ENCODE measurements around the gene MYO1H.
"Not testable (repeated sequence)": the region's sequence is repeated elsewhere in the genome, so short reads cannot be mapped to it uniquely, and the experiment has no call there.

The MYO1H gene

GRCh38 chr12:109347589-109347988 lies at the start of gene MYO1H:
TSS of gene MYO1H (plus strand) at chr12:109347900. CDS start at chr12:109347961, 61 bp downstream.
- DNase-seq = no peak

DNA sequence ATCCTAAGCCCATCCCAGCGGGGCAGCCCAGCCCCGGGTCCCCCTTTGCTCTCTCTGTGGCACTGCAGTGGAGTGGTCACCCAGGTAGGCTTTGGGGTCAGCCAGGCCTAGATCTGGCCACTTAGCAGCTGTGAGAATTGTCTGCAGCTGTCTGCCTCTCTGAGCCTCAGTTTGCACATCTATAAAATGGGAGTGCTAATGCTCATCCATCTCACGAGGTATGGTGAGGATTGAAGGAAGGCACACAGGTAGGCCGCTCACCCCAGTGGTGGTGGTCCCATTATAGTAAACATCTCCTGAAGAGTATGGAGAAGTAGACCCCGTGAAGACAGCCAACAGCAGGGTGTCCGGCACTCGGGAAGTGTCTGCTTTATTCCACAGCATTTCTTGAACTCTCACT lies 47.9 kb upstream of the MYO1H start:
- DNase-seq = no peak

DNA sequence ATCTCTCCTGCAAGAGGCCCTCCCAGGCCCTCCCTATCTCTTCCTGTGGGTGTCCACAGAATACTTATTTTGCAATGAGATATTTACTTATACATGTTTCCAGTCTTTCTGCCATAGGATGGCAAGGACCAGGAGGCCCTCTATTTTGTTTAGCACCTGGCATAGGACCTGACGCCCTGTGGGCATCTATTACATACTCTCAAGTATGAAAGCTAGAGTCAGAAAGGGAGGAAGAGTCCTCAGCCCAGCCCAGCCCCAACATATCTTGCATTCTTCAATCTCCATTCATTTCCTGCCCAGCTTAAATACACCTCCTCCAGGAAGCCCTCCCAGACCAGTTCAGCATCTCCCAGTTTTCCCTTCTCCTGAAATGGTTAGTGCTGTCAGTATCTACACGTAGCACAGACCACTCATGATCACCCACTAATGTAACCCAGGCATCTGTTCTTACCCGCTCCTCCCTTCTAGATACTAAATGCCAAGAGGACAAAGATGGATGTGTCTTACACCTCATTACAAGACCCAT lies 46.0 kb upstream of the MYO1H start:
- DNase-seq = no peak

DNA sequence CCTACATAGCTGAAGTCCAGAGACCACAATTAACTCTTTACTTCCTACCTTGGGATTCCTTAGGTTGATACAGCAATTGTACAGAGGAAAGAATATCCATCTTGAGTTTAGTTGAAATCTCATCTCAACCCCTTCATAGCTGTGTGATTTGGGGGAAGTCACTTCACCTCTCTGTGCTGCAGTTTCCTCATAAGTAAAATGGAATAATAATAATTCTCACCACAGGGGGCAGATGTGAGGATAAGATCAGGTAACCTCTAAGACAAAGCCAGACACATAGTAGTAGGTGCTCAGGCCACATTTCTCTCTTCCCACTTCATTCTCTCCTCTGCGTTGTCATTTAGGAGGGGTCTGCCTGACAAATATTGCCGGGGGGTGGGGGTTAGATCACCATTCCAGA lies 45.3 kb upstream of the MYO1H start:
- DNase-seq = no peak

DNA sequence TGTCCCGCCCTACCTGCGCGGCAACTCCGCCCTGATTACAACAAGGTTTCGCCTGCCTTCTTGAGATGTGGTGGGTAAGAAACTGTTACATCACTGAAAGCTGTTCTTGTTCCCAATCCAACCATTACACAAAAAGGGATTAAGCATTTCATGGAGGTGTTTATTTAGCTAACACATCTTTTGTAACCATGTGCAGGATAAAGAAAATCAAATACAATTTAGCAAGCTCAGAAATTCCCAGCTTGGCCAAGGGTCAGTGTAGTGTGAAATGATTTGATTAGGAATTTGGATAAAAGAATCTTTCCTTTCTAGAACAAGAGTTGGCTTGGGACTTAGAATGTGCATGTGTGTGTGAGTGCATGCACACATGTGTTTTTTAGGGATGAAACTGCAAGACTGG lies 44.9 kb upstream of the MYO1H start:
- no peak for DNase-seq

DNA sequence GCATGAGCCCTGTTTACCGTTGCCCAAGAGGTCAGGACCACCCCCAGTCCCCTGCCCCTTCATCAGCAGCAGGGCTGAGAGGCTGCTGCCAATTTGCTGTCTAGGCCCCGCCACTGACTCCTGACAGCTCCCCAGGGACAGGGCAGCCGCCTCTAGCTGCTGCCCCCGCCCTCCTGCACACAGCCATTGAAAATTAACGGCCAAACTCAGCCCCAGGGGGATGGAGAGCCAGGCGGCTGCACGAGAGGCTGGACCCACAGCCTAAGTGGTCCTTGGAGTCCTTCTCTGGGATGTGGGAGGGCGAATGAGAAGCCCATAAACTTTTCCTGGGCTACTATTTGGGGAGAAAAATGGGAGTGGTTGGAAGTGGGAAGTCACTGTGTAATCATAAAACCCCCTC lies 43.2 kb upstream of the MYO1H start:
- no peak for DNase-seq

DNA sequence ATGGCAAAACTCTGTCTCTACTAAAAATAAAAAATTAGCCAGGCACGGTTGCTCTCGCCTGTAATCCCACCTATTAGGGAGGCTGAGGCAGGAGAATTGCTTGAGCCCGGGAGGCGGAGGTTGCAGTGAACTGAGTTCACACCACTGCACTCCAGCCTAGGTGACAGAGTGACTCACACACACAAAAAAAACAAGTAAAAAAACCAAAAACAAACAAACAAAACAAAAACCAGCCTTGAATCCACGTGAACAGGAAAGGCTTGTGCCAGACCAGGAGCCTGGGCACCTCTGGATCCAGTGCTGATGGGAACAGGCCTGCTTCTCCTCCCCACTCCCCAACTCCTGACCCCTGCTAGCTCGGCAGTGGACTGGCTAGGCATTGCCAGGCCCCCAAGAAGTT lies 42.2 kb upstream of the MYO1H start:
- DNase-seq = no peak

- no peak for DNase-seq
Measured at GRCh38 chr12:109307051-109307450, 40.6 kb upstream of the MYO1H start.

DNA sequence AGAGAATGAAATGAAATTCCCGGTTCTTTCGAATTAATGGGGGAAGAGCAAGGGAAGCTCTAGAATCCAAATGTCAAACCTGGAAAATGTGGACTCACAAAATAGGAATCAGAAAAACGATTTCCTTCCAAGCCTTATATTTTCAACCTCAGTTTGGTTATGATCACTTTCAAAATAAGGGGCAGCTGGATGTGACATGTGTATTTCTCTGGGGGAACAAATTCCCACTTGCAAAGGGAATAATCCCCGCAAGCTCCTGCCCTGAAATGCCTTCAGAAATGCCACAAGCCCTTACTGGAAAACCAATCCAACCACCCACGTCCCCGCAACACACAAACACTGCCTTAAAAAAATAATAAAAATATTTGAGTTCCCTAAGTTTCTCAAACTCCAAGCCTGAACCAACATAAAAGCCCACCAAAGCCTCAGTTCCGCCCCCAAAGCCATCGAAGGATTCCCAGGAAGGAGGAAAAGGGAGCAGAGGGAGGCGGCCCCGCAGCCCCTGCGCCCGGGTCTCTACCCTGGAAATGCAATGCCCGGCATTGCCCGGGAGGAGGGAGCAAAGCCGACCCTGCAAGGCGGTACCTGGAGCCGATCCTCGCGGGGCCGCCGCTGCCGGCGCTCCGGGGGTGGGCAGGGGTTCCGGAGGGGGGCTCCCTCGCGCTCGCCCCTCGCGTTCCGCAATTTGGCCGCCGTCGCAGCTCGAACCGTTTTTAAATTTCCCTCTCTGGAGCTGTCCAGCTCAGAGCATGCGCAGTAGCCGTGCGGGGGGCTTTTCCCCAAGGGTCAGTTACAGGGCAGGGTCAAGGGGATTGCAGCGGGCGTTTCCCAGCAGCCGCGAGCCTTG lies 38.9 kb upstream of the MYO1H start, which contains the start of gene FOXN4:
Gene FOXN4, minus strand, starts transcription at position 751 of the 847 bp plus-strand sequence. CDS start 963 bp downstream, outside the sequence.
- DNase-seq = no peak

GRCh38 chr12:109309381-109310246 lies 38.1 kb upstream of the MYO1H start:
- DNase-seq = no peak

GRCh38 chr12:109310247-109311125 lies 37.2 kb upstream of the MYO1H start:
- peak; percentile 51 for DNase-seq

DNA sequence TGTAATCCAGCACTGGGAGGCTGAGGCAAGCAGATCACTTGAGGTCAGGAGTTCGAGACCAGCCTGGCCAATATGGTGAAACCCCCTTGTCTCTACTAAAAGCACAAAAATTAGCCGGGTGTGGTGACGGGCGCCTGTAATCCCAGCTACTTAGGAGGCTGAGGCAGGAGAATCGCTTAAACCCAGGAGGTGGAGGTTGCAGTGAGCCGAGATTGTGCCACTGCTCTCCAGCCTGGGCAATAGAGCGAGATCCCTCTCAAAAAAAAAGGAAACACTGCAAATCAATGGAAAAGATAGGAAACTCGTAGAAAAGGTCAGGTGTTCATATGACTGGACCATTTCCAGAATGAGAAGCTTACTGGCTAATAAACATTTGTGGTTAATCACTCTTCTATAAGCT lies 26.4 kb upstream of the MYO1H start:
- not testable (repeated sequence) for DNase-seq

- DNase-seq = no peak
Measured at GRCh38 chr12:109329003-109329402, 18.7 kb upstream of the MYO1H start.

- no peak for DNase-seq
Measured at GRCh38 chr12:109329686-109330085, 18.0 kb upstream of the MYO1H start.

DNA sequence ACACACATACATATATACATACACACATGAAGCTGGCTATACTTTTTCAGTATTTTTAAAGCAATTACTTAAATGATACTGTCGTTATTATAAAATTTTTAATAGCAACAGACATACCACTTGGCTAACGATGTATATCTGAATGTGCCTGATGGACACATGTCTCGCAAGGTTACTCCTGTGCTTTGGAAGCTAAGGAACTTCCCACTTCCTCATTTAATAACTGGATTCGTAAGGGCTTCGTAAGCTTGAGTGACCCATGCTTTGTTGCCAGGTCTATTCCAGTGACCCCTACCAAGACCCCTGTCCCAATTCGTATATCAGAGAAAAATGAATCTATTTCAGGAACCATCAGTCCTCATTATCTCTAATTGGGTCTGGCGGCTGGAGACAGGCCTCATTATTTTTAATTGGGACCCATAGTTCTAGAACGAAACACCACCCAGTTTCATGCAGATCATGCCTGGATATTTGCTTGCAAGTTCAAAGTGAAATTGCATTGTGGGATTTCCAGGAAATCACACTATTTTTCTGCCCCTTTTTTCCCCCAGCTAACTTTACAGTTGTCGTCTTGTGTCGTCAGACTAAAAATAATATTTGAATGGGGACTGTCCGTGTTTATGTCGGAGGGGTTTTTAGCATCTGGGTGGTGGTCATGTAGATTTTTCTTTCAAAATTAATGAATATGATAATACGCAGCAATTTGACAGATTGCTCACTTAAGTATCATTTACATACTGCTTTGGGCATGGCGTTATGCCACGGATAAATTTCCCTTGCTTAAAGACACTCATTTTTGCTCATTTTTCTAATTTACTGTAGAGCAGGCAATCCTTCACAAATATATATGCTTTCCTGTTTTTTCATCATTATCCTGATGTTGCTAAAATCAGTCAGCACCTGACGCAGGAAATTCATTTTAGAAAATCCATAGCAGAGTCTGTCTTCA lies 17.1 kb upstream of the MYO1H start:
- no peak for DNase-seq

- DNase-seq = no peak
Measured at GRCh38 chr12:109331301-109331952, 16.3 kb upstream of the MYO1H start.

GRCh38 chr12:109334887-109335286 lies 12.8 kb upstream of the MYO1H start:
- no peak for DNase-seq

DNA sequence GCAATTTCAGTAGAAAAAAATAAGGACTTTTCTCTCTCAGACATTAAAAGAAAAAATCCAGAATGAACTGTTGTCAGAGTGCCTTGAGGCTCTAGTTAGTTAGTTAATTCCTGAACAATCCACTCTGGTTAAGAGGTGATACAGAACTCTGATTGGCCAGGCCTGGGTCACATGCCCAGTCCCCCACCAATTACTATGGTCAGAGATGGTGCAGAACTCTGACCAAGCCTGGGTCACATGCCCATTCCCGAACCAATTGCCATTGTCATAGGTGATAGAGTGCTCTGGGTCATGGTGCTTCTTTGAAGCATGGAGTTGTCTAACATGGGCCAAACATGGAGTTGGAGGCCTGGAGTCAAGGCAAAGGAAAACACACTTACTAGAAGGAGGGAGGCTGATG lies 11.1 kb upstream of the MYO1H start:
- DNase-seq = no peak

DNA sequence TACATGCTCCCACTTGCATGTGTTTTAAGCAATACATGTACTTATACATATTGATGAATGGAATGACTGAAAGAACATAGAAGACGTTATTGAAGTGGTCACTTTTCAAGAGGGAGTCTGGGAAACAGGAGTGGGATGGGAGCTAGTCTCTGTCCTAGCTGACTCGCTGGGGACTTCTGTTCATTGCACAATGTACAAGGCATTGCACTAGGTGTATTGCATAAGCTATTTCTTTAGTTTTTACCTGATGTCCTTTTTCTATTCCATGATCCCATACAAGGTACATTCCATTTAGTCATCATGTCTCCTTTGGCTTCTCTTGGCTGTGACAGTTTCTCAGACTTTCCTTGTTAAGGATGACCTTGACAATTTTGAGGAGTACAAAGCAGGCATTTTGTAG lies 4.0 kb upstream of the MYO1H start:
- no peak for DNase-seq

- DNase-seq = no peak
Measured at GRCh38 chr12:109345428-109345827, 2.3 kb upstream of the MYO1H start.

DNA sequence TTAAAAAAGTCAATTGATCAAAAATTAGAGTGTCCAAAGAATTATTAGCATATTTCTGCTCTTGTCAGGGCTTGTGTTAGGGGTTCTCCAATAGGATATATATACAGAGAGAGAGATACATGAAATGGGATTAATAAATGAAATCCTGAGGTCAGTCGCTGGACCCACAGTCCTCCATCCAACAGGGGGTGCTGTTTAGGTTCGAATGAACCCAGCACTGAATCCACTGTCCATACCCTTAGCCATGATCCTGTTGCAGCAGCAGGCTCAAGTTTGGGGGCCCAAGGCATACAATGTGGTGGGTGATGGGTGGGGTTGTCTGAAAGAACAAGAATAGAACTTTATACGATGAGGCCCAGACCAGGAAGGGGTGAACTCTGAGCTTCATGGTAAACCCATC lies 780 bp upstream of the MYO1H start:
- DNase-seq = no peak

Measured in NCI-H2029 (cell line).